GM12892 (cell line): ENCODE results near the gene MAPRE2.
A peak's percentile ranks its signal among the peaks of the same experiment; 100 is the strongest.

Experiments used
- DNase-seq: peaks from one replicate; pipeline ENCODE4 v3.0.0; 2011; ENCODE audit not compliant: insufficient read length
- FAIRE-seq: peaks from 2 replicates; lab custom pipeline; 2011; peaks lifted over from hg19 to GRCh38; lab: Jason Lieb, UNC
- POLR2A ChIP-seq: IDR thresholded peaks from 2 replicates; pipeline ENCODE4 v1.6.1; 2011; ENCODE audit warnings: low read depth, low read length, control low read depth
- POLR2AphosphoS5 ChIP-seq: IDR thresholded peaks from 2 replicates; pipeline ENCODE4 v1.6.1; 2011; ENCODE audit warnings: low read depth, low read length, control low read depth
- TAF1 ChIP-seq: IDR thresholded peaks from 2 replicates; pipeline ENCODE4 v1.6.1; 2011; ENCODE audit warnings: low read depth, mild to moderate bottlenecking, control low read depth, low read length, borderline replicate concordance

MAPRE2 gene

DNA sequence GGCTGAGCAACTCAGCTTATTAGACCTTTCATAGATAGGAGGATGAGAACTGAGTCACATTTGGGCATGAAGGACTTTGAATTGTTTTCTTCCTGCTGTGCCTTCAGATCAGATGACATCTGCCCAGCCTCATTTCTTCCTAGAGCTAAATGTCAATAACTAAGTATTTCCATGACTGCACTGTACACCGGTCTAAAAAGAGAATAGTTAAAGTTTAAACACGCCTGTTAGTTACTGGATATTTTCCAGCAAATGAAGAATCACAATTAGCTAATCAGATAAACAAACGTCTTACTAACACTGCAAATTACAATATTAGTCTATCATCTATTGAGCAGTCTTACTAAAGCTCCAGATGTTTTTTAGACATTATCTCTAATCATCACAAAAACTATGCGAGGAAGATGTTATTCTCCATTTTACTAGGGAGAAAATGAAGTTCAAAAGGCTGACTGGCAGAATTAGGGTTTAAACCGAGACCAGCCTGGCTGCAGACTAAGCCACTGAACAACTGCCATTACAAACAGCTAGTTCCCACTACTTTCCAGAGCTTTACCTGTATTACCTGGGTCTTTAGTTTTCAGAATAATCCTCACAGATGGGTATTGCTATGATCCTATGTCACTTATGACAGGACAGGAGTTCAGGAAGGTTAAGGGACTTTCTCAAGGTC, 130.2 kb downstream of the MAPRE2 start:
- DNase-seq (no peak), FAIRE-seq (no peak)

DNA sequence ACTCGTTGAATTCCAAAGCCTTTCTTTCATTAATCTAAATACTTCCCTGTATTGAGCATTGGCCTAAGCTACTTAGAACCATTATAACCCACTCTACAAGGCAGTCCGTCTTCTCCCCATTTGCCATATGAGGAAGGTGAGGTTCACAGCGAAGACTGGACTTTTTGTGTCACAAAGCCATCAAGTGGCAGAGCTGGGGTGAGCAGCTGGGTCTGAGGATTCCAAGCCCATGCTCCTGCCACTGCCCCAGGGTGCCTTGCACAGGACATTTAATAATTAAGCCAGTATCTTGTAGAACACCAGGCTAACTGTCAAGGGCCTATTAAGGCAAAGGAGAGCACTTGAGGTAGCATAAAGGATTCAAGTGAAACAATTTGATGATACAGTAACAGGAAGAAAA, 130.8 kb downstream of the MAPRE2 start:
- TF ChIP-seq TAF1 (no peak), POLR2A (no peak), POLR2AphosphoS5 (no peak)
- no peak for DNase-seq
- no peak for FAIRE-seq

More for the DNA sequence above, 130.2 kb downstream of the MAPRE2 start:
- TF ChIP-seq TAF1 (no peak), POLR2A (no peak), POLR2AphosphoS5 (no peak)

- no peak for FAIRE-seq
- TF ChIP-seq POLR2A (no peak), POLR2AphosphoS5 (no peak), TAF1 (no peak)
Measured at GRCh38 chr18:35172451-35173035, 131.3 kb downstream of the MAPRE2 start.

DNA sequence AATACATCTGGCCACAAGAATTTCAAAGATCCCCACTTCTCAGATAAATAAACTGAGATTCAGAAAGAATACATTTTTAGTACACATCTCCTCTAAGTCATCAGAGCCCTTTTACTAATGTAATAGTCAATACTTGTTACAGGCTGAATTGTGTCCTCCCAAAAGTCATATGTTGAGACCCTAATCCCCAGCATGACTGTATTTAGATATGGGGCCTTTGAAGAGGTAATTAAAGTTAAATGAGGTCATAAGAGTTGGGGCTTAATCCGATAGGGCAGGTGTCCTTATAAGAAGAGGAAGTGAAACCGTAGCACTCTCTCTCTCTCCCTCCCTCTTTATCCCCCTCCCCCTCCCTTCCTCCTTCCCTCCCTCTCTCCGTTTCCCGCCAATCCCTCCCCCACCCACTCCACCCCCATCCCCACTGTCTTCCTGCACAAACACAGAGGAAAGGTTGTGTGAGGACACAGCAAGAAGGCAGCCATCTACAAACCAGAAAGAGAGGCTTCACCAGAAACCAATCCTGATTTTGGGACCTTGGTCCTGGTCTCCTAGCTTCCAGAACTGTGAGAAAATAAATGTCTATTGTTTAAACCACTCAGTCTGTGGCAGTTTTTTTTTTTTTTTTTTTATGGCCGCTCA, 133.0 kb downstream of the MAPRE2 start:
- DNase-seq = no peak
- FAIRE-seq = peak; percentile 44

More at GRCh38 chr18:35172451-35173035, 131.3 kb downstream of the MAPRE2 start:
- DNase-seq = no peak

DNA sequence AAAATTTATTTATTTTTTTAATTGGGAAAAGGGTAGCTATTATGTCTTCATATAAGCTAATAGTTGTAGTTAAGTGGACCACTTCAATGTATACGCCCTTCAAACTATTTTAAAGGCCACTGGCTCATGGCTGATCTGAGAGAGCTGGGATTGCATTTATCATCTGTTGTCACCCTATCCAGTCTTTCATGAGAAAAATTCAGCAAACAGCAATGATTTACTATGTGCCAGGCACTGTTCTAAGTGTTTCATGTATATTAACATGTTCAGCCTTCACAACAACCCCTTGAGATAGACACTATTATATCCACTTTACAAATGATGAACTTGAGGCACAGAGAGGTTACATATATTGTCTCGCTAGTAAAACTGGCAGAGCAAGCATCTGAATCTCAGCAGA, 133.5 kb downstream of the MAPRE2 start:
- FAIRE-seq = no peak
- TF ChIP-seq POLR2A = no peak
- no peak for TF ChIP-seq POLR2AphosphoS5
- no peak for TF ChIP-seq TAF1
- DNase-seq = no peak

More for the DNA sequence above, 133.0 kb downstream of the MAPRE2 start:
- TF ChIP-seq TAF1 (no peak), POLR2AphosphoS5 (no peak), POLR2A (no peak)

DNA sequence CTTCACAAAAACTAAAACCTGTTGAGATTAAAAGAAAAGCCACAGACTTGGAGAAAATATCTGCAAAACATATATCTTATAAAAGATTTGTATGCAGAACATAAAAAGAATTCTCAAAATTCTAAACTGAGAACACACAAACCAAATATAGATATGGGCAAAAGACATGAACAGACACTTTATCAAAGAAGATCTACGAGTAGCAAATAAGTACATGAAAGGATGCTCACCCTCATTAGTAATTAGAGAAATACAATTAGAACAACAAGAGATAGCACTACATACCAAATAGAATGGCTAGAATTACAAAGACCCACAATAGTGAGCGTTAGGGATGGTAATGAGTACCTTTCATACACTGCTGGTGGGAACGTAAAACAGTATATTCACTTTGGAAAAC, 135.7 kb downstream of the MAPRE2 start:
- TF ChIP-seq POLR2AphosphoS5 (no peak), TAF1 (no peak), POLR2A (no peak)
- DNase-seq = no peak
- no peak for FAIRE-seq

GRCh38 chr18:35178260-35178659, 137.0 kb downstream of the MAPRE2 start:
- TF ChIP-seq TAF1 = no peak
- TF ChIP-seq POLR2AphosphoS5 = no peak
- TF ChIP-seq POLR2A = no peak
- no peak for FAIRE-seq
- DNase-seq = no peak

GRCh38 chr18:35179906-35180305, 138.7 kb downstream of the MAPRE2 start:
- DNase-seq (no peak), FAIRE-seq (no peak)
- TF ChIP-seq TAF1 (no peak), POLR2AphosphoS5 (no peak), POLR2A (no peak)

- DNase-seq (no peak), FAIRE-seq (no peak)
- TF ChIP-seq TAF1 = no peak
- no peak for TF ChIP-seq POLR2AphosphoS5
- TF ChIP-seq POLR2A = no peak
Measured at GRCh38 chr18:35180455-35180854, 139.2 kb downstream of the MAPRE2 start.

DNA sequence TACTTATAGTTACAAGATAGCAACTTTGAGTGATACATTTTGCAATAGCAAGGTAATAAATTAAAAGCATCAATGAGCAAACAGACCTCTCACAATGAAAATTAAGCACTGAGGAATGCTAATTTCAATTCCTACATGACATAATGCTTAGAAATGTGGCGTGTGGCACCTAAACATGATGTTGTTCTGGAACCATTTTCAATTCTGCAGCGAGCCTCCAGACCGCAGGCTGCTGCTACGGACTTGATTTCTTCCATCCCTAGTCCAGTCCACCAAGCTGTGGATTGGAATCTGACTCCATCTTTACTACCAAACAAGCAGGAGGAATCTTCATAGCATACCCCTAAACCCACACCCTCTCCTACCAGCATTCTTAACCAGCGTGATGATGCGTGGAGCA, 140.9 kb downstream of the MAPRE2 start:
- TF ChIP-seq POLR2A = no peak
- no peak for TF ChIP-seq POLR2AphosphoS5
- no peak for TF ChIP-seq TAF1
- DNase-seq (no peak), FAIRE-seq (no peak)

- no peak for DNase-seq
- FAIRE-seq = no peak
- no peak for TF ChIP-seq POLR2A
- TF ChIP-seq POLR2AphosphoS5 = no peak
- no peak for TF ChIP-seq TAF1
Measured at GRCh38 chr18:35183886-35184285, 142.7 kb downstream of the MAPRE2 start.

DNA sequence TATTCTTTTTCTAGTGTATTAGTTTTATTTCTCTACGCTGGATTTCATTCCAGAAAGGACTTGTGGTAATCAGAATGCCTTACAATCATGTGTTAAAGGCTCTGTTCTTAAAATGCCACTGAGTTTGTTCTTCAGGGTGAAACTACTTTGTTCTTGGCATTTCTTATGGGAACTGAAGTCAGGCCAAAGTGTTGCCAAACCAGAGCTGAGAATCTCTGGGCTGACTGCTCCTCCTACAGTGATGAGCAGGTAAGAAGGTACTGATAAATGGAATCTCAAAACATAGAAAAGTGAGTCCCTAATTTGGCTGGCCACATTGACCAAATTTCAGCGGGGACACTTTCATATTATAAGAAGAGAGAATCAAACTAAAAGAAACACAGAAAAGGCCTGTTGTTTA, 144.6 kb downstream of the MAPRE2 start:
- FAIRE-seq (no peak), DNase-seq (no peak)
- TF ChIP-seq TAF1 (no peak), POLR2A (no peak), POLR2AphosphoS5 (no peak)
